AG10803 (cell line): ENCODE results near the gene CRKL.
A peak's percentile ranks its signal among the peaks of the same experiment; 100 is the strongest.
"Not testable (repeated sequence)": the region's sequence is repeated elsewhere in the genome, so short reads cannot be mapped to it uniquely, and the experiment has no call there.

Source experiments
- DNase-seq: peaks from one replicate; pipeline ENCODE4 v3.0.0; 2010; ENCODE audit warnings: low read depth
- H3K4me3 ChIP-seq: 2 replicates; pipeline ENCODE4 v1.5.1; 2011; ENCODE audit warnings: mild to moderate bottlenecking, low read length, control low read depth
- CTCF ChIP-seq: conservative IDR thresholded peaks from 2 replicates; pipeline ENCODE4 v1.5.1; 2011; ENCODE audit warnings: mild to moderate bottlenecking, low read length, control low read depth, inconsistent platforms

CRKL gene

GRCh38 chr22:20940186-20940651 lies 23.0 kb downstream of the CRKL start:
- TF ChIP-seq CTCF: no peak
- no peak overlapping the region for H3K4me3 ChIP-seq
- peak; percentile 88 for DNase-seq

DNA sequence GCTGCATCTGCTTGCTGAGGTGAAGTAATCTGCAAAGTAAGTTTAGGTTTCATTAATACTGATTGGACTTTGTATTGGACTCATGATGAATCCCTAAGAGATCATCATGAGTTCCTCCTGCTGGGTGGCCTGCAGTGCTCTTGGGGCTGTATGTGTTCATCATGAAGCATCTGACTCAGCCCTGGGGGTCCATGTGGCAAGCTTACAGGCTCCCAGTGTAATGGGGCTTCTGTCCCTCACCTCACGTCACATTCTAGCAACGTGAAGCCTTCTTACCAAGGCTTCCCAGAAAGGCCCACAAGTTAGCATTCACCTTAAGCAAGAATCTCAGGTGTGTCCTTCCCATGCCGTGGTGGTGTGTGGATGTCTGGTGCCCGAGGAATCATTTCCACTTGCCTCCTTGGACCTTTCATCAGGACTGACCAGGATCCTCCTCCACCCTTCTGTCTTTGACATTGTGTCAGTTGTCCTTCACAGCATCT lies 23.7 kb downstream of the CRKL start:
- no peak overlapping the region for H3K4me3 ChIP-seq
- DNase-seq: no peak
- TF ChIP-seq CTCF: no peak

DNA sequence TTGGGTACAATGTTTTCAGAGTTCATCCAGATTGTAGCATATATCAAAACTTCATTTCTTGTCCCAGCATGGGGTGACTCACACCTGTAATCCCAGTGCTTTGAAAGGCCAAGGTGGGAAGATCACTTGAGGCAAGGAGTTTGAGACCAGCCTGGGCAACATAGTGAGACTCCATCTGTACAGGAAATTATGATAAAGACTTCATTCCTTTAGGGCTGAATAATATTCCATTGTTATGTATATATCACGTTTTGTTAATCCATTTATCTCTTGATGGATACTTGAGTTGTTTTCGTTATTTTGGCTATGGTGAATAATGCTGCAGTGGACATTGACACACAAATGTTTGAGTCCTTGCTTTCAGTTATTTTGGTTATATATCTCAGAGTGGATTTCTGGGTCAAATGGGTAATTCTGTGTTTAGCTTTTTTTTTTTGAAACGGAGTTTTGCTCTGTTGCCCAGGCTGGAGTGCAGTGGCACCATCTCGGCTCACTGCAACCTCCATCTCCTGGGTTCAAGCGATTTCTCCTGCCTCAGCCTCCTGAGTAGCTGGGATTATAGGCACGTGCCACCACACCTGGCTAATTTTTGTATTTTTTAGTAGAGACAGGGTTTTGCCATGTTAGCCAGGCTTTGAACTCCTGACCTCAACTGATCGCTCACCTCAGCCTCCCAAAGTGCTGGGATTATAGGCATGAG lies 25.1 kb downstream of the CRKL start:
- not testable (repeated sequence) for DNase-seq, H3K4me3 ChIP-seq

DNA sequence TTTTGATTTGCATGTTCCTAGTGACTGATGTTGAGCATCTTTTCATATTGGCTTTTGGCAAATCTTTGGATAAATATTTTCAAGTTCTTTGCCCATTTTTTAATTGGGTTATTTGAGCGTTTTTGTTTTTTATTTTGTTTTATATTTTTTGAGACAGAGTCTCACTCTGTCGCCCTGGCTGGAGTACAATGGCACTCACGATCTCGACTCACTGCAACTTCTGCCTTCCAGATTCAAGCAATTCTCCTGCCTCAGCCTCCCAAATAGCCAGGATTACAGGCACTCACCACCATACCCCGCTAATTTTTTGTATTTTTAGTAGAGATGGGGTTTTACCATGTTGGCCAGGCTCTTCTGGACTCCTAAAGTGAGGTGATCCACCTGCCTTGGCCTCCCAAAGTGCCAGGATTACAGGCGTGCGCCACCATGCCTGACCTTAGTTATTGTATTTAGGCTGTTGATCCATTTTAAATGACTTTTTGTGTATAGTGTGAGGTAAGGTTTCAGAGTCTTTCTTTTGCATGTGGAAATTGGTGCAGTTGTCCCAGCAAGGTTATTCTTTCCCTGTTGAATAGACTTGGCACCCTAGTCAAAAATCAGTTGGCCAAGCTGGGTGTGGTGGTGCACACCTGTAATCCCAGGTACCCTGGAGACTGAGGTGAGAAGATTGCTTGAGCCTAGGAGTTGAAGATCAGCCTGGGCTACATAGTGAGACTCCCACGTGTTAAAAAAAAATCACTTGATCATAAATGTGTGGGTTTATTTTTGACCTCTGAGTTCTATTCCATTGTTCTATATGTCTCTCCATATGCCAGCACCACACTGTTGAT lies 26.1 kb downstream of the CRKL start:
- TF ChIP-seq CTCF: no peak
- no peak overlapping the region for H3K4me3 ChIP-seq
- no peak for DNase-seq

DNA sequence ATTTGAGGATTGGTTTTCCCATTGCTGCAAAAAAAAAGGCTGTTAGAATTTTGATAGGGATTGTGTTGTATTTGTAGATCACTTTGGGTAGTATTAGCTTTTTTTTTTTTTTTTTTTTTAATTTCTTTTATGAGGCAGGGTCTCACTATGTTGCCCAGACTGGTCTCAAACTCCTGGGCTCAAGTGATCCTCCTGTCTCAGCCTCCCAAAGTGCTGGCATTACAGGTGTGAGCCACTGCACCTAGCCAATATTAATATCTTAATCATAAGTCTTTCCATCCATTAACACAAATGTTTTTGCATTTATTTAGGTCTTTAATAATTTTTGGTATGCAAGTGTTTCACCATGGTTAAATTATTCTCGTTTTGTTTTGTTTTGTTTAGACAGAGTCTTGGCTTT lies 26.8 kb downstream of the CRKL start:
- DNase-seq: no peak
- no peak for TF ChIP-seq CTCF
- H3K4me3 ChIP-seq: no peak overlapping the region

DNA sequence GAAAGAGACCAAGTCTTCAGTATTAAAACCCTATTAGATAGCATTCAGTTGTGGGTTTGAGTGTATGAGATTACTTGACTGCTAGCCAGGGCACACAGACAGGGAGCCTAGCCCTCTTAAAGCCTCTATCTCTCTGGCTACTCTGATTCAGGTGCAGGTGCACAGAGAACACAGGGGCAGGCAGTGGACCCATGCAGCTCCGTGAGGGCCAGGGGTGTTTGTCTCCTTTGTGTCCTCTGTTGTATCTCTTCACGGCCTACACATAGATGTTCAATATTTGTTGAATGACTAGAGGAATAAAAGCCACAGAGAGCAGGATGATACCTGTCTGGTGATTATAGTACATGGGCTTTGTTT lies 28.3 kb downstream of the CRKL start:
- DNase-seq: no peak
- H3K4me3 ChIP-seq: no peak overlapping the region
- no peak for TF ChIP-seq CTCF

- DNase-seq: peak; percentile 24
- TF ChIP-seq CTCF: no peak
- no peak overlapping the region for H3K4me3 ChIP-seq
These were observed 29.1 kb downstream of the CRKL start for GRCh38 chr22:20946080-20946986.
